TTC549 (cell line): ENCODE results near the gene TLE1.

ENCODE experiments used
- FAIRE-seq: peaks from 2 replicates; lab custom pipeline; 2012; peaks lifted over from hg19 to GRCh38; lab: Jason Lieb, UNC

TLE1 gene

DNA sequence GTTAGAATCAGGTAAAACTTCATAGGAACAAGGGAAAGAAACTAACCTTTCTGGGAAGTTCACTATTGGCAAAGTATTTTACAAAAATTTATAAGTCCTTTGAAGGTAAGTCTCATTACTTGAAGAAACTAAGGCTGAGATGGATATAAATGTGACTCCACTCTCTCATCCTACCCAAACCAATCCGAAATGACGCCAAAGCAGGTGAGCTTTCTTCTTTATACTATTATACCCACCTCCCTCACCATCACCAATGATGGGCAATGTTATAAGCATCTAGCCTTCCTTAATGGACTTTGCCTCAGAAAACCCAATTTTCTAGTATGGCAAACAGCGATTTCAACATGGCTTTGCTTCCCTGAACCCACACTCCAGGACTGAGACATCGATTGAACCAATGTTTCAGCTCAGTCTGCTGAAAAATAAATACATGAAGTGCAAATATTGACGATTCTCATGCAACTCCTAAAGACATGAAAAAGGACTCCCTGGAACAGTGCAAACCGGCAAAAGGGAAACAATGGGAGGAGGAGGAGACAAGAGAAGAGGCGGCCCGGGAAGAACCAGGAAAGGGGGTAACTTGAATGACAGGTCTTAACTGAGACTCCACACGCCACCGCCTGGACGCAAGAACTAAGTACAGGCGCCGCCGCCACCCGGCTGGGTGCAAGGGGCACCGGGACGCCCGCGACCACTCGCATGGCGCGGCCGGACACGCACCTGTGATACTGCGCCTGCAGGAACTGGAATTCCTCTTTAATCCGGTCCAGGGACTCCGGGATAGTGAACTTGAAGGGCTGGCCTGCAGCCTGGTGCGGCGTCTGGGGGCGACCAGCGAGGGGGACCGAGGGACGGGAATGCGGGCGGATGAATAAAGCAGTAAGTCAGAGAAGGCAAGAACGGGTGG is 2.5 kb downstream of the TLE1 start:
- FAIRE-seq: no peak

GRCh38 chr9:81685763-81686613 is 3.4 kb downstream of the TLE1 start:
- no peak for FAIRE-seq

DNA sequence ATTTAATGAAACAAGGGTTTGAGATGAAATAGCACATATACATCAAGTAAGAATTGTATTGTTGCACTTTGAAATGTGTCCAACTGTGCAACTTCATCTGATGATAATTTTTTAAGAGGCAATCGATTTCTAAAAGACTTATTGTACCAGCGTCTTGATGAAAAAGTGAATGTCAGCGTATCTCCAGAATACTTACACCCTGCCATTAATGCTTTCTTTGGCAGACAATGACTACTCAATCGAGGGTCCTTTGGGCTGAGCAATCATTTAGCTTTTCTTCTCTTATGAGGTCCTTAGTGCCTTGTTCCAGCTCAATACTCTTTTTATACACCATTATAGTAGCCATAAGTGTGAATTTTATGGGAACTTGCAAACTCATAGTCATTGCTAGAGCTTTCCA is 4.7 kb downstream of the TLE1 start:
- no peak for FAIRE-seq

DNA sequence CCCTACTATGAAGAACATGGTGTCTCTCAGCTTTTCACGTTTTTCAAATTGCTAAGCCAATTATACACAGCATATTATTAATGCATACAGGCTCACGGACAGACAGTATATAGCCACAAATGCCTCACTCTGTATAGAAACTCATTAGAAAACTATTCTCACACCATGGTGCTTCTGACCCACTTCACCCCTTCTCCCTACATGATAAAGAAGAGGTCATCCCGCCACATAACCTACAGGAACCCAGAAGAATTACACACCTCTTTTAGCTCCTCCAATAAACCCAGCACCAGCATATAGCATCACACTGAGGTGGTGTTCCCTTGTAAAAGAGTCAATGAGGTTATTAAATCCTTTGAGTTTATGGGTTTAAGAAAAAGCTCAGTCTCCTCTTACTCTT is 5.6 kb downstream of the TLE1 start:
- no peak for FAIRE-seq

DNA sequence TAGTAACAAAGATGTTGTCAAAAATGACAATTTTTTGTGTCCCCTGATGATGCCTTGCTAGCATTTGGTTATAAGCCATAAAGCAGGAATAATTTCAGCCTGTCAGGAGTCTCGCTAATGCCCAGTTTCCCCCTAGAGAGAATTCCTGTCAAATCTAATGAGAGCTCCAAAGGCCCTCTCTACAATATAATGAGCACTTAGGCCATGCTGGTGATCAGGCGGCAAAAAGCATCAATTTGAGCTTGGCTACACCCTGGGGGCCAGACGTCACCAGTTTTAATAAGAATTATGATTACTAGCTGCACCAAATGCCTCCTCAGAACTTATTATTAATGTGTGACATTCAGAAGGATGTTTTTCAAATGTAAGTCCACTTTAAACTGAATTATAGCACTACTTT is 6.1 kb downstream of the TLE1 start:
- FAIRE-seq: no peak

GRCh38 chr9:81682797-81683196 is 6.5 kb downstream of the TLE1 start:
- FAIRE-seq: no peak

DNA sequence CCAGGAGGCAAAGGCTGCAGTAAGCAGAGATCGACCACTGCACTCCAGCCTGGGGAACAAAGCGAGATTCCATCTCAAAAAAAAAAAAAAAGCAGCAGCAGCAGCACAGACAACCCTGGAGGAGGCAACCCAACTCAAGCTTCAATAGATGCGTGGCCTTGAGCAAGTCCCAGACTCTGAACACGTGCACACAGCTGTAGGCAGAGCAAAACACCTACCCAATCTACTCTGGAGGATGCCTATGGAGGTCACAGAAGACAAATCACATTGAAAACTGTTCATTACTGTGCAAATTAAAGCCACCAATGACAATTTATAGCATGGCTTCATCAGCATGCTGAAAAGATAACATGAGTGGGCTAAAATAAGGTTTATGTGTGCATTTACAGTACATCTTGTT is 7.2 kb downstream of the TLE1 start:
- FAIRE-seq: no peak

DNA sequence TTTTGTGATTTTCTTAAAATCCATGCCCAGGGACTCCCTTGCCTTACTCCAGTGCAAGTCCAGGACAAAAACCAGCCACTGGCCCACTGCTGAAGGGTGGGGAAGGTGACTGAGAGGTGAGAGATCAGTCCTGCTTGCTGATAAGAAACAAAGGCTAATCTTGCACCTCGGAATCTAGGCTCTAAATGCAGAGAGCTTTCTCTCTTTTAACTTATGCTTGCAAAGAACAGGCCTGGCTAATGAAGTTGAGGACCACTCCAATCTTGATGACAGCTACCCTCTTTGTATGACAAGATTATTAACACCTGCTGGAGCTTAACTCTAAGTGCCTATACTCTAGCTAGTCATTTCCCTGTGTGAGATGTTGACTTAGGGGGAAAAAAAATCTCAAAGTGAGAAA is 8.8 kb downstream of the TLE1 start:
- FAIRE-seq: no peak

- no peak for FAIRE-seq
Observed at GRCh38 chr9:81680006-81680405, 9.3 kb downstream of the TLE1 start.

DNA sequence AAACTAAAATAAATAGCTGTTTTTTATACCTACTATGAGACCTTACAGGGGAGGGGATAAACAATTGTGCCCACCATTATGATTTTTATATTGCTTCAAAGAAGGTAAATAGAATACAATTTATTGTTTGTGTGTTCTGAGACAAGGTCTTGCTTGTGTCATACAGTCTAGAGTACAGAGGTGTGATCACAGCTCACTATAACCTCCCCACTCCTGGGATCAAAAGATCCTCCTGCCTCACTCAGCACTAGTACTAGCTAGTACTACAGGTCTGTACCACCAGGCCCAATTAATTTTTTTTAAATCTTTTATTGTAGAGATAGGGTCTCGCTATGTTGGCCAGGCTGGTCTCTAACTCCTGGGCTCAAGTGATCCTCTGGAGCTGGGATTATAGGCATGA is 11.3 kb downstream of the TLE1 start:
- no peak for FAIRE-seq

GRCh38 chr9:81676395-81676794 is 13.0 kb downstream of the TLE1 start:
- FAIRE-seq: no peak

GRCh38 chr9:81673310-81673709 is 16.0 kb downstream of the TLE1 start:
- FAIRE-seq: no peak

GRCh38 chr9:81671880-81672280 is 17.5 kb downstream of the TLE1 start:
- no peak for FAIRE-seq

GRCh38 chr9:81669866-81670265 is 19.5 kb downstream of the TLE1 start:
- no peak for FAIRE-seq

- FAIRE-seq: no peak
Observed at GRCh38 chr9:81669041-81669651, 20.2 kb downstream of the TLE1 start.

DNA sequence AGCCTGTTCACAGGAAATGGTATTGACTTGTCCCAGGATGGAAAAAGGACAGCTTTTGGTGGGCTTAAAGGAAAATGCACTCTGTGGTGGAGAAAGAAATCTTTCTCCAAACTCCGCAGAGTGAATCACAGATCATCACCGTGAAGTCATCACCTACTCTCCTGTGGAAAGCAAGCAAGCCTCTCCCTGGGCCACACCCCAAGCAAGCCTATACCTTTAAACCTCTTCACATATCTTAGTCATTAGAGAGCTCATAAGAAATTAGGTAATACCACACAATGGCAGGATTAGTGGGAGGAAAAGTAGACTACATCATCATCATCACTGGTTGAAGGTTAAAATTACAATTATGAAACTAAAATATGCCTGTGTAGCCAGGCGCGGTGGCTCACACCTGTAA is 23.2 kb downstream of the TLE1 start:
- no peak for FAIRE-seq

DNA sequence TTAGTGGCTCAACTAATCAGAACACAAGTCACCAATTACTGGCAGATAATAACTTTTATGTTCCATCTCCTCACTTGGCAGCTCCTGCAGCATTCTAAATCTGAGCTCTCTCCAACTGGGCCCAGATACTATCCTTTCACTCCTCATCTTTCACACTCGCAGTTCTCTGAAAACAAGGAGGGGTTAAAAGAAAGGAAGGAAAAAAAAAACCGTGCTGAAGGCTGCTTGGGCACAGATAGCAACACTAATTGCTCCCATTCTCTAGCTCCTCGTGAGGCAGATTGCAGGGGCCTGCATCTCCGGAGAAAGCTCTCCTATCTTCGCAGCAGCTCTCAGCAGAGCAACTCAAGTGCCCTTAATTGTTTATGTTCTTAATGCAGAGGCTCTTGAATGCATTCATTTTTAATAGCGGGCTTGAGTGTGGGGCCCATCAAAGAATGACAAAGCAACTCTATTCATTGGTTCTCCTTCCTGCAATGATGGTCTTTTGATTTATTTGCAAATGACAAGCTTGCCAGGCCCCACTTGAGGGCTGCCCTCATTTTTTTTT is 23.9 kb downstream of the TLE1 start:
- no peak for FAIRE-seq

GRCh38 chr9:81664638-81665222 is 24.6 kb downstream of the TLE1 start:
- no peak for FAIRE-seq

DNA sequence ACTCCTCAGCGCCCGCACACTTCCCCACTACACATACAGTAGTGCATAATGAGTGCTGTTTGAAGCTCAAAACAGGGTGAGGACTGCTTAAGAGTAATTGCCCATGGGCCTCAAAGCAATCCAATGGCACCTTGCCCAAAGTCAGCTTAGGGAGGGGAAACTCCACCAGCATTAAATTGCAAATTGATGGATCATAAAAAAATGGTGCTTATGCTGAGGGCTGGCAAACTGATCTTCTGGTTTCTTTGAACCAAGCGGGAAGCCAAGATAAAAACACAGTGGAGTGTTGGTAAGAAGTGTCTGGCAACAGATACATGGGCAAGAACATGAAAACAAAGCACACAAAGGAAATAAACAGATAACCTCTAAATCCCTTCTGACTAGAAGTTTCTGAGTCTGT is 28.0 kb downstream of the TLE1 start:
- no peak for FAIRE-seq

DNA sequence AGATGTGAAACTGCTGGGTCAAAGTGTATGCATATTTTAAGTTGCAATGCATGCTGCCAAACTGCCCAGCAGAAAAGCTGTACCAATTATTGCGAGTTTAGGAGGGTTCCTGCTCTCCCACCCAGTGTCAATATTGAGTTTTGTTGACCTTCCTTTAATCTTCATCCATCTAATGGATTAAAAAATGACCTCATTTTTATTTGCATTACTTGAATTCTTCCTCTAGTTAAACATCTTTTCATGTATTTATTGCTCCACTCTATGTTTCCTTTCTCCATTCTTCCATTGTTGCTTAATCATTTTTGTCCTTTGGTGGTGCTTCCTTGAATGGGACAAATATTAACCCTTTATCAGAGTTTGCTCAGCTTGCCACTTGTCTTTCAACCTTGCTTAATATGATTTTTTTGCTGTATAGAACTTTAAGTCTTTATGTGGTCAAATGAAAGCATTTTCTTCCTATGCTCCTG is 32.4 kb downstream of the TLE1 start:
- FAIRE-seq: no peak

DNA sequence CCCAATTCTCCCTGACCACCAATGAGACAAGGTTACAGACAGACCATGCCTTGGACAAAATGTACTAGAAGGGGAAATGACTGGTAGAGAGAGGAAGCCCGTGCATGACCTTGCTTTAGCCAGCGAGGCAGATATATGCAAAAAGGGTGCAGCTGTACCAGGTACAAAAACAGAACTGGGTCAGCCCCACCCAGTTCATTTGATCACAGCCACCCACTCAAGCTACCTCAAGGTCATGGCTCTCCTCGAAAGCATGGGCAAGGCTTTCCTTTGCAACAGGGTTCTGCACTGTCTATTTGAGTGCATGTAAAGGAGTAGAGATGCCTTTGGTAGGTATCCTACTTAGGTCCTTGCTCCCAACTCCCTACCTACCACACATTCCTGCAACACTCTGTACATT is 33.3 kb downstream of the TLE1 start:
- no peak for FAIRE-seq

DNA sequence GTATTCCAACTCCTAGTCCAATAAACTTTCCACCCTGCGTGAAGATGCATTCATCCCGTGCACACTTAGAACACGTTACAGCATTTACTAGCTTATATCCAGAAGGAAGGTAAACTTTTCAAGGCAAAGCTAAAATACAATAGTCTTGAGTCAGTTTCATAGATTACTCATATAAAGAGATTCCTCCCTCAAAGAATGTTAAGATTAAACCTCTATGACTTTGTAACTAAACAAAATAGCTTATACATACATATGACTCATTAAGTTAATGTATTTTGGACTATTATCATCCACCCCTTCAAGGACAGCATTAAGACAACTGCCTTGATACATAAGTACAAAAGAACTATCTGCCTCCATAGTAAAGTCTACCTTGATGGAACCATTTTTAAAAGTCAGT is 36.1 kb downstream of the TLE1 start:
- no peak for FAIRE-seq
